Ascending aorta (tissue), 2 donors: ENCODE measurements around the gene RTN4. TPM values are rescaled to one million over a fixed set of nuclear protein-coding genes. Genes with fewer than 3 reads are reported as not detected.

Experiments
- DNase-seq, 2 donors: peaks; one replicate each; pipeline ENCODE4 v3.0.0-alpha.2; 2019; ENCODE audit warnings: low spot score in 2 of 2
- H3K27ac ChIP-seq, 2 donors: fragments of 200-600 bp; sonication (generic); one replicate each; pipeline ENCODE4 v1.5.1; 2016 to 2017; ENCODE audit warnings: mild to moderate bottlenecking in 1 of 2
- H3K27me3 ChIP-seq: fragments of 200-600 bp; sonication (generic); one replicate; pipeline ENCODE4 v1.5.1; 2017
- H3K36me3 ChIP-seq, 2 donors: fragments of 200-600 bp; sonication (generic); one replicate each; pipeline ENCODE4 v1.5.1; 2016
- H3K4me1 ChIP-seq, 2 donors: fragments of 200-600 bp; sonication (generic); one replicate each; pipeline ENCODE4 v1.5.1; 2016 to 2017; ENCODE audit warnings: mild to moderate bottlenecking in 1 of 2
- H3K4me3 ChIP-seq, 2 donors: fragments of 200-600 bp; sonication (generic); one replicate each; pipeline ENCODE4 v1.5.1; 2016 to 2017; ENCODE audit warnings: mild to moderate bottlenecking in 1 of 2
- H3K9me3 ChIP-seq, 2 donors: fragments of 200-600 bp; sonication (generic); one replicate each; pipeline ENCODE4 v1.5.1; 2016
- CTCF ChIP-seq, 3 experiments: fragments of 200-600 bp in 2 of 3; fragments of 450-650 bp in 1 of 3; sonication (generic) in 2 of 3; IDR thresholded peaks; one replicate each; pipeline ENCODE4 v1.5.1; 2016 to 2019; ENCODE audit warnings: antibody characterized with exemption in 3 of 3, mild to moderate bottlenecking in 1 of 3, moderate library complexity in 1 of 3
- intact Hi-C: fragments of 100-400 bp; cut with DNase I; formaldehyde crosslinking; loops from one replicate; pipeline ENCODE4 v1.15.1; 2023
- total RNA-seq: library from RNA; depleted of rRNA; stranded (reverse); fragments of >200 nt; gene quantifications from one replicate; pipeline ENCODE4 v1.1.0, GENCODE V29; 2016

Gene RTN4
- total RNA-seq, 1 donor from 2014 or later: 296 TPM

- Histone ChIP-seq H3K27ac (no peak overlapping the region), H3K4me1 (no peaks in the 10 kb centered on the region), H3K27me3 (no peaks in the 10 kb centered on the region), H3K36me3 (no peaks in the 10 kb centered on the region), H3K4me3 (no peak overlapping the region), H3K9me3 (no peaks in the 10 kb centered on the region)
- no peak for TF ChIP-seq CTCF (IDR thresholded peaks at IDR 0.05)
- DNase-seq: no peak
- intact Hi-C loops: no loop called here
Measured at GRCh38 chr2:55088400-55088799, 38.1 kb upstream of the RTN4 start.

GRCh38 chr2:55087936-55088335, 37.7 kb upstream of the RTN4 start:
- Histone ChIP-seq H3K36me3 (no peaks in the 10 kb centered on the region), H3K9me3 (no peaks in the 10 kb centered on the region), H3K4me1 (no peaks in the 10 kb centered on the region), H3K27me3 (no peaks in the 10 kb centered on the region), H3K27ac (no peak overlapping the region), H3K4me3 (no peak overlapping the region)
- intact Hi-C loops: no loop called here
- DNase-seq: no peak
- no peak for TF ChIP-seq CTCF (IDR thresholded peaks at IDR 0.05)

GRCh38 chr2:55087501-55087900, 37.2 kb upstream of the RTN4 start:
- Histone ChIP-seq H3K4me3 (no peak overlapping the region), H3K36me3 (no peaks in the 10 kb centered on the region), H3K4me1 (no peaks in the 10 kb centered on the region), H3K27me3 (no peaks in the 10 kb centered on the region), H3K9me3 (no peaks in the 10 kb centered on the region), H3K27ac (no peak overlapping the region)
- TF ChIP-seq CTCF (IDR thresholded peaks at IDR 0.05): no peak
- DNase-seq: no peak
- intact Hi-C loops: no loop called here

- H3K27ac ChIP-seq: no peak overlapping the region
- TF ChIP-seq CTCF (IDR thresholded peaks at IDR 0.05): no peak
Measured at GRCh38 chr2:55085113-55086040, 35.1 kb upstream of the RTN4 start.

GRCh38 chr2:55084641-55085040, 34.4 kb upstream of the RTN4 start:
- TF ChIP-seq CTCF (IDR thresholded peaks at IDR 0.05): no peak
- peaks cover 0 to 5% of the 10 kb centered on the region in 2 donors for H3K9me3 ChIP-seq
- H3K27ac ChIP-seq: no peak overlapping the region
- no peaks in the 10 kb centered on the region for H3K4me1 ChIP-seq
- no peak overlapping the region for H3K4me3 ChIP-seq
- intact Hi-C loops: no loop called here
- no peaks in the 10 kb centered on the region for H3K27me3 ChIP-seq
- no peak for DNase-seq
- H3K36me3 ChIP-seq: no peaks in the 10 kb centered on the region

More at GRCh38 chr2:55085113-55086040, 35.1 kb upstream of the RTN4 start:
- Histone ChIP-seq H3K36me3 (no peaks in the 10 kb centered on the region), H3K27me3 (no peaks in the 10 kb centered on the region), H3K4me1 (no peaks in the 10 kb centered on the region), H3K9me3 (peaks cover 0 to 3% of the 10 kb centered on the region in 2 donors), H3K4me3 (no peak overlapping the region)
- intact Hi-C loops: no loop called here
- DNase-seq: no peak
